Measurements from ENCODE around the gene TBATA.

The TBATA gene

GRCh38 chr10:70785190-70785589 lies at the start of gene TBATA:
TSS of gene TBATA (minus strand) at chr10:70785377. CDS start at chr10:70783379, 1,998 bp downstream.
- no peak for DNase-seq

- DNase-seq = no peak
These were observed 49.4 kb upstream of the TBATA start for GRCh38 chr10:70834441-70835151.

GRCh38 chr10:70834021-70834420 lies 48.8 kb upstream of the TBATA start:
- no peak for DNase-seq

- DNase-seq = no peak
These were observed 48.4 kb upstream of the TBATA start for GRCh38 chr10:70833601-70834000.

- no peak for DNase-seq
These were observed 47.8 kb upstream of the TBATA start for GRCh38 chr10:70832852-70833528.

- no peak for DNase-seq
These were observed 47.0 kb upstream of the TBATA start for GRCh38 chr10:70832221-70832620.

- no peak for DNase-seq
These were observed 45.0 kb upstream of the TBATA start for GRCh38 chr10:70830164-70830563.

GRCh38 chr10:70829543-70829942 lies 44.4 kb upstream of the TBATA start:
- no peak for DNase-seq

- no peak for DNase-seq
These were observed 43.7 kb upstream of the TBATA start for GRCh38 chr10:70828923-70829322.

- DNase-seq = no peak
These were observed 42.0 kb upstream of the TBATA start for GRCh38 chr10:70827086-70827757.

- no peak for DNase-seq
These were observed 37.1 kb upstream of the TBATA start for GRCh38 chr10:70822076-70822820.

GRCh38 chr10:70820976-70821750 lies 36.0 kb upstream of the TBATA start:
- no peak for DNase-seq

- peak; percentile 69 for DNase-seq
These were observed 31.2 kb upstream of the TBATA start for GRCh38 chr10:70816220-70816894.

GRCh38 chr10:70815504-70816219 lies 30.5 kb upstream of the TBATA start, which contains the start of gene SGPL1:
TSS of gene SGPL1 (plus strand) at chr10:70815948. CDS start at chr10:70816854, 906 bp downstream.
- peak; percentile 84 for DNase-seq

GRCh38 chr10:70814126-70814525 lies 28.9 kb upstream of the TBATA start:
- DNase-seq = no peak

GRCh38 chr10:70812814-70813213 lies 27.6 kb upstream of the TBATA start:
- no peak for DNase-seq

- no peak for DNase-seq
These were observed 26.7 kb upstream of the TBATA start for GRCh38 chr10:70811881-70812280.

GRCh38 chr10:70810967-70811366 lies 25.8 kb upstream of the TBATA start:
- DNase-seq = no peak

GRCh38 chr10:70809726-70810125 lies 24.5 kb upstream of the TBATA start:
- no peak for DNase-seq

- no peak for DNase-seq
These were observed 23.9 kb upstream of the TBATA start for GRCh38 chr10:70809011-70809611.

- DNase-seq = no peak
These were observed 22.4 kb upstream of the TBATA start for GRCh38 chr10:70807556-70807955.

All from T1000 (cell line).